GM19438 (cell line): ENCODE data around the gene HOXA10.

ENCODE experiments used
- ATAC-seq: cut with Tn5 transposase; IDR thresholded peaks from one replicate; pipeline ENCODE4 v1.9.1; 2021; ENCODE audit warnings: low read depth; ENCODE audit not compliant: unreplicated experiment

The HOXA10 gene

GRCh38 chr7:27203964-27204594, 30.0 kb upstream of the HOXA10 start:
- ATAC-seq: no peak

GRCh38 chr7:27203365-27203953, 29.3 kb upstream of the HOXA10 start:
- ATAC-seq: no peak

GRCh38 chr7:27202862-27203134, 28.7 kb upstream of the HOXA10 start:
- ATAC-seq: no peak

GRCh38 chr7:27202018-27202861, 28.1 kb upstream of the HOXA10 start:
- ATAC-seq: no peak

- no peak for ATAC-seq
Observed at GRCh38 chr7:27201580-27202017, 27.5 kb upstream of the HOXA10 start.

GRCh38 chr7:27200761-27201579, 26.9 kb upstream of the HOXA10 start:
- no peak for ATAC-seq

GRCh38 chr7:27199849-27200760, 26.0 kb upstream of the HOXA10 start, which contains the start of gene HOXA13:
Gene HOXA13 (minus strand): TSS chr7:27200091. CDS start chr7:27200077, 14 bp downstream.
- ATAC-seq: peak; percentile 71

GRCh38 chr7:27198871-27199801, 25.0 kb upstream of the HOXA10 start:
- ATAC-seq: no peak

- no peak for ATAC-seq
Observed at GRCh38 chr7:27198138-27198841, 24.2 kb upstream of the HOXA10 start.

- no peak for ATAC-seq
Observed at GRCh38 chr7:27197137-27198042, 23.3 kb upstream of the HOXA10 start.

- ATAC-seq: no peak
Observed at GRCh38 chr7:27196287-27196767, 22.2 kb upstream of the HOXA10 start.

GRCh38 chr7:27194686-27195379, 20.7 kb upstream of the HOXA10 start:
- ATAC-seq: no peak

- ATAC-seq: no peak
Observed at GRCh38 chr7:27194002-27194352, 19.9 kb upstream of the HOXA10 start.

- no peak for ATAC-seq
Observed at GRCh38 chr7:27193335-27194001, 19.3 kb upstream of the HOXA10 start.

- ATAC-seq: no peak
Observed at GRCh38 chr7:27192546-27193334, 18.6 kb upstream of the HOXA10 start.
